Ramos (cell line): ENCODE measurements around the gene SSTR4.

Experiments used
- in situ Hi-C: fragments of 300-500 bp; cut with MboI; formaldehyde crosslinking; loops from one replicate; pipeline ENCODE4 v1.14.3; 2022; ENCODE audit warnings: low sequenced_read_pairs; ENCODE audit not compliant: unreplicated experiment

Gene SSTR4

DNA sequence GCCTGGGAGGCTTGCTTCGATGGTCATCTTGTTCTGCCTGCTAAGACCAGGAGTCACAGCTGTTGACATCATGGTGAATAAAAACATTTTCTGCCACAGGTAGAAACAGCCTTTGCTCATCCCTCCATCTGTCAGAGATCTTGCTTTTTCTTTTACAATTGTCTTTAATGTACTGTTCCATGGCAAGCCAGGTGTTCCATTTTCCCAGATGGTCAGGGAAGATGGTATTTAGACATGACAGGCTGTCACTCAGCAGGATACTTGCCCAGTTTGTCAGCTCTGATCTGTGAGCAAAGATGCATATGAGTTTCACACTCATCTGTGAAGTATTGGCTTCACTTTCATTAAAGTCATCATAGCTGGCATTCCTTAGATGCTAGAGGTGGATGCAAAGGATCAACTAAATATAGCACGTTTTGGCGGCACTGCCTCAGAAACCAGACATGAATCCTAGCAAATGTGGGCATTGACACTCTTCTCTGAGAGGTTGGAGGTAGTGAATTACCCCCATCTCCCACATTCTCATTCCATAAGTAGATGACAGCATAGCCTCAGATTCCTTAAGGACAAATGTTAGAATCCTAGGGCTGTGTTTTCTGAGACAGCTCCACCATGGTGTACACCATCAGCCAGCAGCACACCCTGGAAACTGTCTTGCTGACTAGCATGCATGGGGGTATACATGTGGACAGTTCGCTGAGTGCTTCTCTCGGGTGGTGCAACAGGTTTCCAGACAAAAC, 4.2 kb downstream of the SSTR4 start:
- in situ Hi-C loops = no loop called here

DNA sequence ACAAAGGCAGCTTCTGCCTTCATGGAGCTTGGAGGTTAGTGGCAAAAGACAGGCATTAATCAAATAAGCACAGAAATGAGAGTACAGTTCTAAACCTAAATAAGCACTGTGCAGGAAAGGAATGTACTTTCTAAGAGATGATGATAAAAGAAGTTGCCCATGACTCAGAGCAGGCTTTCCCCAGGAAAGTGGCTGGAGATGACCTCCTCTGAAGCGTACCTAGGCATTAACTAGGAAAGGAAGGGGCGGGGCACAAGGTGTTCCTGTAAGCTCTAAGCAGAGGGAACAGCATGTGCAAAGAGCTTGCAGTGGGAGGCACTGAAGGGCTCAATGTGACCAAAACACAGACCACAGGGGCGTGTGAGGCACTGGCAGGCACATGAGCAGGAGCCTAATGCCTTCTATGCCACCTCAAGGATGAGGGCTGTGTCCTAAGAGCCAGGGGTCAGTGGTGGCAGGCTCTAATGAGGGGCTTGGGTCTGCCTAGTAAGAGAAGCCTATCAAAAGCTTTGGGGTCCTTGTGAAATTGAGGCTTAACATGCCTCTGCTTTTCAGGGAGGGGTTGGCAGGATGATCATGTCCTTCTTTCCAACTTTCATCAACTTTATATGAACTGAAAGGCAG, 4.9 kb downstream of the SSTR4 start:
- in situ Hi-C loops = no loop called here

DNA sequence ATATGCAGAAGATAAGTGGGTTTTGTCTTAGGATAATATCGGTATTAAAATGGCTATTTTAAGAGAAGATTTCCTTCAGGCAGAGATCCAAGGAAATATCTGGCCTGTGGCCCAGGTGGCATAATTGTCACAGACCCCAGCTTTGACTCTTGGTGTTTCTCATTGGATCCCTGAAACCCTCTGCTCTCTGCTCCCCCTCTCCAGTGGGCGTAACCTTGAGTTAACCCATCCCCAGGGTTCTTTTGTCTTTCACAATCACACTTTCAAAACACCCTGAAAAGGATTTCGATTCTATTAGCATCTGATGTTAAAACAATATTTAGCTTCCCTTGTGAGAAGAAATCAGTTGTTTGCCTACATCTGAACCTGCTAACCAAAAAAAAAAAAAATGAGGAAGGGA, 7.2 kb downstream of the SSTR4 start:
- in situ Hi-C loops = no loop called here

DNA sequence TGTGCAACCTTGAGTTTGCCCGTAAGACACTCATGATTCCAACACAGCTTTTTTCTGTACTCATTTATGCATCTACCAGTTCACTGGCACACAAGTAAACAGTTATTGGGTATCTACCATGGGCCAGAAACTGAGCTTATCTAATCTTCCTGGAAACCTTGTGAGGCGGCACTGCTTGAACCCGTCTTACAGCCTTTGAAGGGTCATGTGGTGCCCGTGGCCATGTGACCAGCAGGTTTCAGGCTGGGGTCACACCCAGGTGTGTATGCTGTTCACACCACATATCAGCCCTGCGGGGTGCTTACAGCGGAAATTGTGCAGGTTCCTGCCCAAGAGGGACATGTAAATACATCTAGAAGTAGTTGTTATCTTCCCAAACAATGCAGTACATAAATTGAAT, 8.3 kb downstream of the SSTR4 start:
- in situ Hi-C loops = no loop called here

DNA sequence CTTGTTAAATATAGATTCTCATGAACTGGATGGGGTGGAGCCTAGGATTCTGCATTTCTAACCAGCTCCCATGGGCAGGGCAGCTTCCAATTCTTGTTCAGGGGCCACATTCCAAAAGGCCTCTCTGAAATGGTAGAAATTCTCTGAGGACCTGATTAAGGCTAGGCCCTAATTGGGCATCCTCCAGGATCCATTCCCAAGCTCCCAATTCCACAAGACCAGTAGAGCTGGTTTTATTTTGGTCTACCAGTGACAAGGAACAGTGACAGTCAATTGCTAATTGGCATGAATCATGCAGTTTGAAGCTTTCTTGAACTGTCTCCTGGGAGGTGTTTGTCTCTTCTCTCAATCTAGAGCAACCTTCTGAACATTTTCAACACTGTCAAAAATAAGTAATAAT, 11.3 kb downstream of the SSTR4 start:
- in situ Hi-C loops = no loop called here

DNA sequence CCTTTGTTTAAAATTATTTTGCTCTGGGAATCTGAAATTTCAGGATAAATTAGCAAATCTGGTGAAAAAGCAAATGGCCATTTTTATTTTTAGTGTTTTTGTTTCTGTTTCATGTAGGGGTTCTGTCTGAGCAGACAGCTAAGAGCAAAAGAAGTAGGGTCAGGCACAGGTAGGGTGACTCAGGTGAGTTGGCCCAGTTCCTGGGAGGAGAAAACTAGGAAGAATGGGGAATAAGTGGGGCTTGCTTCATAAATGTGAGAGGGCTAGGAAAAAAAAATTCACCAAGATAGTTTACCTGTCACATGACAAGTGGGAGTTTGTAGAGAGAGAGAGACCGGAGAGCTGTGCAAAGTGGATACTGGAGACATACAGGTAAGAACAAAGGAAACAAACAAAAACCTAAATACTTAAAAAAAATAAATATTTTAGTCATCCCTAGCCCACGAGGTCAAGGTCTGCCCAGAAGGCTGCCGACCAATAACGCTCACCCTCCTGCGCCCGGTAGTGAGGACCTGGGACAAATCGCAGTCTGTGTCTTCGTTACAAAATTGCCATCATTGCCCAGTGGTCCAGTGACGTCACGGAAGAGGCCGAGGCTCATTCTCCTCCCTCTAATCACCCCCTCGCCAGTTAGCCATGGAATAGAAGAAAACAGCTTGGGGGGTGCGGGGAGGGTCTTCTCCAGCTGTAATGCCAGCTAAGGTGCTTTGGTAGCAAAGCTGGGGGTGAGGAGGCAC, 12.1 kb downstream of the SSTR4 start:
- in situ Hi-C loops = no loop called here

DNA sequence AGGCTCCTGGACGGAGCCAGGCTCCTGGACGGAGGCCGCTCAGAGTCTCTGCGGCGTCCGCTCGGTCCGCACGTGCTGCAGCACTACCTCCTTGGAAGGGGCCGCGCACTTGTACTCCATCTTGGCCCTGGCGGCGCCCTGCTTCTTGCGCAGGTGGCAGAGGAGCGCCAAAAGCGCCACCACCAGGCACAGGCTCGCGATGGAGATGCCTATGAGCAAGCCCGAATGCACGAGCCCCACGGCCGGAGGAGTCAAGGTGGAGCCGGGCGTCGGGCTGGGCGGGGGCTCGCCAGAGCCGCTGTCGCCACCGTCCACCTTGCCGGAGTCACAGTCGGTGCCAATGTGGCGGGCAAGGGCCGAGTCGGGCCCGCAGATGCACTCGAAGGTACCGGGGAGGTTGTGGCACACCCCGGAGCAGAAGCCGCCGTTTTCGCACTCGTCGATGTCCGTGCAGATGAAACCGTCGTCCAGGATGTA, 12.7 kb downstream of the SSTR4 start:
- in situ Hi-C loops = no loop called here

DNA sequence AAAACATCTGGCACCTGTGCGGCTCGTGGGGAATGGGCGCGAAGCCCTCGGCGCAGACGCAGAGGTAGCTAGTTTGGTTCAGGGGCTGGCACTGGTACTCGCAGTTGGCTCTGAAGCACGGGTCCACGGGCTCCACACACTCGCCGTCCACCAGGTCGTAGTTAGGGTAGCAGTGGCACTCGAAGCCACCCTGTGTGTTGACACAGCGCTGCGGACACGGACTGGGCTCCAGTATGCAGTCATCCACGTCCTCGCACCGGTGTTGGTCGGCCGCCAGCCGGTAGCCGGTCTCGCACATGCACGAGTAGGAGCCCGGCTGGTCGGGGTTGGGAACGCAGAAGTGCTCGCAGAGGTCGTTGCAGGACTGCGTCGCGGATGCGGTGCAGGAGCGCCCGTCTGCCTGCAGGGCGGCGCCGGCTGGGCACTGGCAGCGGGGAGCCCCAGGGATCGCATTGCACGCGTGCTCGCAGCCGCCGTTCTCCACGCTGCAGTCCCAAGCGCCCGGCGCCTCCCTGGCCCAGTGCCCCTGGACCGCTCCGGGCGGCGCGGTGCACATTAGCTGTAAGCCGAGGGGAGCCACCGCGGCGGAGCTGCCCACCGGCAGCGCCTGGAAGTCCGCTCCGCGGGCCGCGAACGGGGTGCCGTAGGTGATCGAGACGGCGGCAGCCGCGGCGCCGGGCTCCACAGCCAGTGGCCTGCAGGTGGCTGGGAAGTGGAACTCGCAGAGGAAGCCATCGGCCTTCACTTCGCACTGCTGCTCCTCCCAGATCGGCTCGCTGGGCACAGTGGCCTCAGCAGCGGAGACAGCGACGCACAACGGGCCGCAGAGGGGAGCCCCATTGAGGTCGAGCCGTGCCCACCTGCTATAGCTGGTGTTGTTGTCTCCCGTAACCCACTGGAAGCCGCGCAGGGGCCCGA, 13.4 kb downstream of the SSTR4 start:
- in situ Hi-C loops = no loop called here

DNA sequence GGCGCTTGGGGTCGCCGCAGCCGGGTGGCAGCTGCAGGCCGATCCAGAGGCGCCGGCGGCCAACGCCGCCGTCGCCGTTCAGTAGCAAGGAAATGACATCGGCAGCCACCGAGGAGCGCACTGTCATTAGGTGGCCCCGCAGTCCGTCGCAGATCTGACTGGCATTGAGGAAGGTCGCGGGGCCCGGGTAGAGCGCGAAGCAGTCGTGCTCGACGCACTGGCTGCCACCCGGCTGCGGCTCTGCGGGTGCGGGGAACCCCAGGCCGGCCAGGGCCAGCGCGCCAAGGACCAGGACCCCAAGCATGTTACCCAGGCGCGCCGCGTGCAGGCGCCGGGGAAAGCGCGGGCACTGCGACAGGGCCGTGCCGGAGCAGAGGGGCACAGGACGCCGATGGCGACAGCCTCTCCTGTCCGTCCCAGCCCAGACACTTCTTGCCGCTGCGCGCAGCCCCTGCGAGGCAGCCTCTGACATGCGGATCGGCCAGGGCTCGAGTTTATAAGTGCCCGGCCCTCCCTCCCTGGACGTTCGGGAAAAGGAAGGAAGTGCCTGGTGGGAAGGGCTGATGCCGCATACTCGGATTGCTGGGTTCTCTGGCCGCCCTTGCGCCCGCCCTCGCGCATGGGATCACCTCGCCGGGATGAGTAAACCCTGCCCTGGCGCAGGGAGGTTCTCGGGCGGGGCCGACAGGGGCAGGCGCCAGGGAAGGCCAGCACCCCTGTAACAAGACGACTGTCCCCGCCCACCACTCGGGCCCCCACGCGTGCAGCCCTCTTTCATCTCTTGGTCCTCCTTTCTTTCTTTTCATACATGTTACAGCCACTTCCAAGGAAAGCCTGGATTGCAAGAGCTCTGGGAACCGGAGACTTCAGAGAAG, 14.3 kb downstream of the SSTR4 start, which contains the start of gene THBD:
Gene THBD, minus strand, starts transcription at position 472 of the 875 bp plus-strand sequence. Its CDS starts 168 bp downstream, at position 304.
- in situ Hi-C loops = no loop called here

DNA sequence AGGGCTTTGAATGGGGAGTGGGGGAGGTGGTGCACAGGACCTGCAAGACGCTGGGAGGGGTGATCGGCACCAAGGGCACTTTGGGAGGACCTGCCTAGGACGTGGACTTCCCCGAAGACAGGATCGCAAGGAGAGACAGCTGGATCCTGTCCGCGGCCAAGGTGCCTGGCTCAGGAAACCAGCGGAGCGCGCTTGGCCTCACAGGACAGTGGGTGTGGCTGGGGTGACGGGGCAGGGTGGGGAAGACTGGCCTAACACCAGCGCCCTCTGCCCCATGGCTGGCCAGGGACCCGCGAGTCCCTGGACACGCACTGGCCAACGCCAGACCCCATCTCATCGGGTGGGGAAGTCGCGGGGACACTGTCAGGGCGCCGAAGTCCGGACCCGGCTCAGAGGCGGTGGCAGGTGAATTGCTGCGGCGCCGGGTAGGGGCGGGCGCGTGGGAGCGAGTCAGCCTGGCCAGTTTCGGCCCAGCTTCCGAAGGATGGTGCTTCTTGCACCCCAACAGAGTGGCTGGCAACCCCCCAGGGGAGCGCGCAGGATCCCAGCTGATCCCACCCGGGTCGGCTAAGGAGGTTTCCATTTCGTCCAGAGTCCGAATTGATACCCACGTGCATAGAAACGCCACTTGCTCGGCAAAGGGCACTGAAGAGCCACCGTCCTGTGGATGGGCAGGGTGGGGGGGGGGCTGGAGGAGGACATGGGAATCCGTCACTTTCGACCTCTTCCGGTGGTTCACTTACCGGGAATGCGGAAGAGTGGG, 15.1 kb downstream of the SSTR4 start:
- in situ Hi-C loops = no loop called here

DNA sequence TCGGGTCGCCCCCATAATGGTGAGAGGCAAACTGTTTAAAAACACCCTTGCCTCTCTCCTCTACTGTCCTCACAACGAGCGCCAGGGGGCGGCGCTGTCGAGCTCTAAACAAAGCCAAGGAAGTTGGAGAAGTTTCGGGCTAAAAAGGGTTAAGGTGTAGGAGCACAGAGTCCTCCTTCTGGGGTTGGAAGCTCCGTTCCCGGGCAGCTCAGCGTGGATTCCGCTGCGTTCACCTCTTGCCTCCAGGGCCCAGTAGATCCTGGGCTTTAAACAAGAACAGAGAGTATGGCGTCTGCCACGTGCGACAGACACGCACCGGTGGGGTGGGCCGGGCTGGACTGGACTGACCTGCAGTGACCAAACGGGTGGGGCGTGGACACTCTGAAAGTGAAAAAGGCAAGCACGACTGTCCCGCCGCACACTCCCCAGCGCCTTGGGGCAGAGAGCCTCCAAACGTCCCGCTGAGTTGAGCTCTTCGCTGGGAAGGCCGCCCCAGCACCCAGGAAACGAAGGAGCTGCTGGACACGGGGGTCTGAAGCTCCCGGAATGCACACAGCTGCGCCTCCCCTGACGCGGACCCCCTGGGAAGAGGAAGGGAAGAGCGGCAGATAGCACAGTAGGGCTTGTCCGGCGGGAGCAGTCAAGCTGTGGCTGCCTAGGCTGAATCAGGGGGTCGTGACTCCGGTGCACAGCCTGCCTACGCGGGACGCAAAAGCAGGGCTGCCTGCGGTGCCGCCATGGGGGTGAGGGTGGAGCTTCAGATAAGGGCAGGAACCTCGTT, 15.9 kb downstream of the SSTR4 start:
- in situ Hi-C loops = no loop called here

DNA sequence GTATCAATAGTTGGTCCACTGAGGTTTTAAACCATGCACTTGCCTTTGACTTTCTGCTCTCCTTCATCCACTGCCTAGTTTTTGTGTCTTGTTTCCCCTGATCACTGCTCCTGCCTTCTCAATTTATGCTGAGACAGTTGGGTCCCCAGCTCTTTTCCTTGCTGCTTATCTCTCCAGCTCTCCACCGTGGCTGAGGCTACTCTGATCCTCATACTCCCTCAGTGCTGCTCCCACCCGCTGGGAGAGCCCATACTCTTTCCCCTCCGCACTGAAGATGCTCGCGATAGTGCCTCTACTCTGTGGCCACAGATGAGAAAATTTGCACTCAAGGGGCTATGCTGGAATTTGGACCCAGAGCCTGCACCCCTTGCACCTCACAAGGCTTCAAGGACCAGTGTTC, 17.8 kb downstream of the SSTR4 start:
- in situ Hi-C loops = no loop called here

DNA sequence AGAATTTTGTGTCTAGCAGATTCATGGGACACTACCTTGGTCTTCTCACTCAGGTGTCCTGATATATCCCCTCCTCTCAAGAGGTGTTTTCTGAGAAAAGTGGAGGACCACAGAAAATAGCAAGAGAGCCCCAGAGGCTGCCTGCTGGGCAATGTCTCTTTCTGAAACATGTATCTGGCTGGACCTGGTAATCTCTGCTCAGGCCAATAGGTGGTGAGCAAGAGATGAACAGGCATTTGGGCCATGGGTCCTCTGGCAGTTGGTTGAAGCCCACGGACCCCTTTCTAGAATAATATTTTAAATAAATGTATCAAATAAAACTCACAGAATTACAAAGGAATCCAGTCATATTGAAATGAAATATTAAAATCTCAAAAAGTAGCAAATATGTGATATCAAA, 23.1 kb downstream of the SSTR4 start:
- in situ Hi-C loops = no loop called here

DNA sequence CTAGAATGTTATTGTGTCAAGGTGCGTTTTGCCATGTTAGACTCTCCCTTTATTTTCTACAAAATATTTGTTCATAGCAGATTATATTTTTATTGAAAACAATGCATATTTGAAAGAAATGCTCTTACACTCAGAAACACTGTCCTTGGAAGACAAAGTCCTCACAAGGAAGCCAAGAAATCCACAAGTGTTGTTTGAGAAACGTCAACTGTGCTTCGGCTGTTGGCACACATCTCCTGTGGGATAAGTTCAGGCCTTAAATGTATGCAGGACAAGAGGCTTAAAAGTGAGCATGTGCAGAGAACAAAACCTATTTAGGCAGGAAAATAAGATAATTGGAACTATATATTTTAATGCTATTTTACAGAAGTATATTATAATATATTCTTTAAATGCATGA, 23.9 kb downstream of the SSTR4 start:
- in situ Hi-C loops = no loop called here

DNA sequence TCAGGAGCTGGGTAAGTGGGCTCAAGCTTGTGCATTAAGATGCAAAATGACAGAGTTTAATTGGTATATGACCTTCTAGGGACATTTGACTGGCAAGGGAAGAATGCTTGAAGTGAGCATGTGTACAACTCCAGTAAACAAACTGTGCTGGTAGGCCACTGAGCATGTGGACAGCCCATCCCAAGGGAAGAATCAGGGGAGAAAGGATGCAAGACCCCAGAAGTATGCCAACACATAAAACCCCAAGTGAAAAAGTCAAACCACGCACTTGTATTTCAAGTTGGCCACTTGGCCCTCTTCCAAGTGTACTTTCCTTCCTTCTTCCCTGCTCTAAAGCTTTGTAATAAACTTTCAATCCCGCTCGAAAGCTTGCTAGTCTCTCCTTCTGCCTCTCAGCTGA, 24.7 kb downstream of the SSTR4 start:
- in situ Hi-C loops = no loop called here

DNA sequence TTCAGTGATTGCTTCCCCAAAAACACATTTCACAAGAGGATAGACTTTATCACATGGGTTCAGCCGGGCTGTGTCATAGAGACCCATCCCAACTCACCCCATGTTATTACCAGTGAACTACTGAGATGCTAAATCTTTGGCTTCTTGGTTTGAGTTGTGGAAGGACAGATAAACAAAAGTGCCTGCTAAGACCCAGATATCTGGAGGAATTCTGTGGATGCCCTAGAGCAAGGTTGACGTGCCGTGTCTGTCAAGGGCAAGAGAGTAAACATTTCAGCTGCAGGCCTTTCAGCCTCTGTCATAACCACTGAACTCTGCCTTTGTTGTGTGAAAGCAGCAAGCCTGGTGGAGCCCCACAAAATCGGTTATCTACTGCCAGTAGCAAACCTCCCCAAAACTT, 25.5 kb downstream of the SSTR4 start:
- in situ Hi-C loops = no loop called here

DNA sequence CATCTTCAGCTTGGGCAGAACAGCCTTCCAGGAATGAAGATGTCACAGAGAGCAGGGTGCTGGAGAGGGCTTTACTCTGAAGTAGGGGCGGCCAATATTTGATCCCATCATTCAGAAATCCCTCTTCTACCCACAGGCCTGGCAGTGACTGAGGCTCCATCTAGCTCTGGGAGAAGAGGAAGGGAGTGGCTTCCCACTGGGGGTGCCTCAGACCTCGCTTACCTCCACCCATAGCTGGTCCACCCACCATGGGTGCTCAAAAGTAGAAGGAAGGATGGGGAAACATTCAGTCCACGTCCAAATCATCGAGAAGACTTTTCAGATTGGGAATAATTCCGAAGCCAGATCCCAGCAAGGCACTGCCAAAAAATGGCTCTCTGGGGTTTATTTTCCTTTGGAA, 26.1 kb downstream of the SSTR4 start:
- in situ Hi-C loops = no loop called here
